SKM-1 treated with dmso at 0.1 percent for 144 hours (cell line): ENCODE measurements around the gene ZFYVE9.
"Not testable (repeated sequence)": the region's sequence is repeated elsewhere in the genome, so short reads cannot be mapped to it uniquely, and the experiment has no call there.

Source experiments
- DNase-seq: peaks from one replicate; lab custom pipeline; 2025; ENCODE audit not compliant: unreplicated experiment; lab: John Stamatoyannopoulos, UW

ZFYVE9 gene

GRCh38 chr1:52365071-52365745 is 223.3 kb downstream of the ZFYVE9 start:
- no peak for DNase-seq

- DNase-seq: peak; percentile 96
Measured at GRCh38 chr1:52365746-52366516, 224.0 kb downstream of the ZFYVE9 start, which contains the start of gene CC2D1B. Gene CC2D1B (minus strand): TSS chr1:52366205. CDS start chr1:52364620, 1,585 bp downstream.

- DNase-seq: no peak
Measured at GRCh38 chr1:52366517-52366827, 224.6 kb downstream of the ZFYVE9 start.

DNA sequence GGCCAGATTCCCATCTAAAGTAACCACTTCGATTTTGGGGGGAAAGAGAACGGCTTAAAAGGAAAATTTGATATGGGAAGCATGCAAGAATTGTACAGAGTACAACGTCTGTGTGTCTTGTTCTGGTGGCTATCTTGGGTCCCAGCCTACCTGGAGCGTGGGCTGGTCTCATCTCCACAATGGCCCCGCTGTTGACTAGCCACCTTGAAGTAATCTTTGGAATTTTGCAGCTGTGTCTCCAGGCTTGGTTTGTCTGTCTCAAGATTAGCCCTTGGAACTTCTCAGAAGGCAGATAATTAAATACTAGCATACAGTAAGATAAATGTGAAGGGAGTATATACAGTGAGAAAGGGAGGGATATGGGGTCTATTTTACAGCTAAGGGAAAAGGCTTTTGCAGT is 225.4 kb downstream of the ZFYVE9 start:
- DNase-seq: no peak

DNA sequence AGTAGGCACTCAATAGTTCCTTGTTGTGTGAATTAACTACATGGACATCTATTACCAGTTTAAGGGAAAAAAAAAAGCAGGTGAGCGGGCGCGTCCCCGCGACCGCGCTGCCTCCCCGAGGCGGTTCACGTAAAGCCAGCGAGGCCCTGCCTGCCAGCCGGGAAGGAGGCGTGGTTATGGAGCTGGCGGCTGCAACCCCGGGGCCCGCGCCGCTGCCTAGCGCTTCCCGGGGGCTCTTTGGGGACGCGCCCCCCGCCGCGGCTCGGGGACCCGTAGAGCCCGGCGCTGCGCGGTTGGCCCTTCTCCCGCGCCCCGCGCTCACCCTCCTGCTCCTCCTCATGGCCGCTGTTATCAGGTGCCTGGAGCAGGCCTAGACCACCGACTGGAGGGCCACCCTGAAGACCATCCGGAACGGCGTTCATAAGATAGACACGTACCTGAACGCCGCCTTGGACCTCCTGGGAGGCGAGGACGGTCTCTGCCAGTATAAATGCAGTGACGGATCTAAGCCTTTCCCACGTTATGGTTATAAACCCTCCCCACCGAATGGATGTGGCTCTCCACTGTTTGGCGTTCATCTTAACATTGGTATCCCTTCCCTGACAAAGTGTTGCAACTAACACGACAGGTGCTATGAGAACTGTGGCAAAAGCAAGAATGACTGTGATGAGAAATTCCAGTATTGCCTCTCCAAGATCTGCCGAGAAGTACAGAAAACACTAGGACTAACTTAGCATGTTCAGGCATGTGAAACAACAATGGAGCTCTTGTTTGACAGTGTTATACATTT is 226.7 kb downstream of the ZFYVE9 start:
- no peak for DNase-seq

GRCh38 chr1:52369851-52370250 is 228.0 kb downstream of the ZFYVE9 start:
- not testable (repeated sequence) for DNase-seq

DNA sequence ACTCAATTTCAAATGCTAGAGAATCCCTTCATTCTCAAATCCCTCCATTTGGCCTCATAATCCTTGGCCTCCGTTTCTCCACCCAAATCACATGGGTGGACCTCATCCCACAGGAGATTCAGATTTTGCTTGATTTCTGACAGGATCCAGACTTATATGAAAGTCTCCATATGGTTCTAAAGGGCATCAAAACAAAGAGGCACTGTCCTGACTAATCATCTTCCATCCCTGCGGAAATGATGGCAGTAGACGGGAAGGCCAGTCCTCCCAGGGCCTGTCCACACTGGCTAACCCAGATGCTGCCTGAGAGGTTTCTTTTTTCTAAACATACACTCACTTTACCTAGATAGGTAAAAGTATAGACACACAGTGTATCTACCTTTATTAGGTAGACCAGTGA is 243.5 kb downstream of the ZFYVE9 start:
- DNase-seq: no peak

DNA sequence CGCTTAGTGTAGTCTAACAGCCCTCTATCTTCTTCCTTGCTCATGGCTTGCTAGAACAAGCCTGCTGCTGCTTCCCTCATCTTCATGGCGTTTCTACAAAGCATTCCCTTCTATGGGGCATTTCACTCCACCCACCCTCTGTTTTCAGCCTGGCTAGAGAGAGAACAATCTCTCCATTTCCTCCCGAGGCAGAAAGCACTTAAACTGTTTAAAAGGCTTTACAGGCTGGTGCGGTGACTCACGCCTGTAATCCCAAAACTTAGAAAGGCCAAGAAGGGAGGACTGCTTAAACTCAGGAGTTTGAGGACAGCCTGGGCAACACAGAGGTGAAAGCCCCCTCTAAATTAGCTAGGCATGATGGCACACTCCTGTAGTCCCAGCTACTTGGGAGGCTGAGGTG is 244.6 kb downstream of the ZFYVE9 start:
- no peak for DNase-seq

DNA sequence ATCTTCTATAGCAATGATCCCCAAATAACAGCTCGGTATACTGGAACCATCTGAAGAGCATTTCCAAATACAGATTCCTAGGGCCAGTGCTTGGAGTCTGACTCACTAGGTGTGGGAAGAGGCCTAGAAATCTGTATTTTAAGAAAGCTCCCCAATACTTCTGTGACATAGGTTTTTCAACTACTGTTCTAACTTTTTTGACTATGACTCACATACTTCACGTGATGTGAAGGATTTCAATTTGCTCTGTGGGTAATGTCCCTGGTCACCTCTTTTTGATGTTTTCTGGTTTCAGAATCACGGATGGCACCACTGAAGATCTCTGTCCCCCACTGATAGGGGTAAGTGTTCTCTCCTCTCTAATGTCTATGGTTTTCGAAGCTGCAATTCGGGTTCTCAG is 251.3 kb downstream of the ZFYVE9 start:
- no peak for DNase-seq
